Mammary epithelial cell (primary cell): Measurements from ENCODE around the gene KCNJ13.

Source experiments
- CTCF ChIP-seq, 2 donors: IDR thresholded peaks in 1 of 2; conservative IDR thresholded peaks in 1 of 2; 2 replicates each; pipeline ENCODE4 v1.5.1; 2011 to 2012; ENCODE audit warnings: inconsistent platforms in 2 of 2, low read length in 2 of 2, mild to moderate bottlenecking in 2 of 2, control low read depth in 1 of 2, low read depth in 1 of 2; ENCODE audit not compliant: insufficient read depth in 1 of 2; ENCODE audit errors: extremely low read depth in 1 of 2
- EZH2 ChIP-seq: IDR thresholded peaks from 2 replicates; pipeline ENCODE4 v1.6.1; 2012; ENCODE audit warnings: low read length, inconsistent platforms, borderline replicate concordance

- TF ChIP-seq CTCF (conservative IDR thresholded peaks at IDR 0.05 in 1 of 2, IDR thresholded peaks at IDR 0.05 in 1 of 2; ENCODE audit: extremely low read depth in 1 of 2, insufficient read depth in 1 of 2, low read depth in 1 of 2, low read length in 2 of 2) (no peak), EZH2 (no peak)
Observed at GRCh38 chr2:232798187-232798586, 21.8 kb upstream of the KCNJ13 start.
